NCI-H69 (cell line): ENCODE data around the gene PTPRM.

ENCODE experiments used
- DNase-seq: peaks from one replicate; lab custom pipeline; 2025; lab: John Stamatoyannopoulos, UW

The PTPRM gene

GRCh38 chr18:7856733-7857132 lies 289.6 kb downstream of the PTPRM start:
- no peak for DNase-seq

DNA sequence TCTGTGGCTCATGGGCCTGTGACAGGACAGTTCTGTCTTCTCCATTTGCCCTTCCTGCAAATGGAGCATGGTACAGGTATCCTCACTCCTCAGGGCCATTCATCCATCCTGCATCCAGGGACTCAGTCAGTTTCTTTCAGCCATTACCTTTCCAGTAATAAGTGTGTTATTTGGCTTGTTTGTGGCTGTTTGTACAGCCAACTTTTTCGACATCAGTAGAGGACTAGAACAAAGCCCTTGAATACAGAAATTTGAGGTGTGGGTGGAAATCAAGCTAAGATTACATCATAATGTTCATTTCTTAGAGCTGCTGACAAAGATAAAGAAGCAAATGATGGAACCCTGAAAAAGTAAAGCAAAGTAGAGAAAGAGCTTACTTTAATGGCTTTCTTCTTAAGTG lies 290.4 kb downstream of the PTPRM start:
- no peak for DNase-seq

DNA sequence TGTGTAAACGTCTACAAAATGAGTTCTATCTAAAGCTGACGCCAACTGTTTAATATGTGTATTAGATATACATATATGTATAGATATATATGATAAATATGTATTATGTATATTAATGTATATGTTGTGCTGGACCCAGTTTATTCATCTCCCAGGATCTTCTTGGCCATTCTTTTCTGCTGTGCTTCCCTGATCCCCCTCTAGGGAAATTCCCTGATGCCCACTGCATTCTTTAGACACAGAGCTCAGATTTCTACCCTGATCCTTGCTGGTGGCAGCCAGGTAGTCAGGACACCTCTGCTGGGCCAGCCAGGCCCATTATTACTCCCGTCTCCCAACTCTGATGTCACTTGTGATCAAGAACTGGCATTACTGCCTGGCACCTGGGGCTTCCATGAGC lies 292.0 kb downstream of the PTPRM start:
- DNase-seq = no peak

DNA sequence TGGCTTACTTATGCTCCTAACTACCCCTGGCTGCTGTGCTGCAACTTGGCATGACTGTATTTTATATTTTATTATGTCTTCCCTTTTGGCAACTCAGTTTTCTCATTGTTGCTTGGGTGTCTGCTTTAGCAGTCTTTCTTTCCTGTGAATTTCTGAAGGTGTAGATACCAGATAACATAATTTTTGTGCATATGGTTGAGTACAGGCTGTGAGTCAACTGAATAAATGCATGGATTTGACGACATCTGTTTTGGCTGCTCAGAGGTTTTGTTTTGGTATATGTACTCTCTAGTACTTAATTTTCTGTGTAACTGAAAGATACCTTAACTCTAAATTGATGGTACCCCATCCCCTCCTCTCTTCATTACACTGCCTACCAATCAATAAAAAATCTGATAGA lies 303.1 kb downstream of the PTPRM start:
- no peak for DNase-seq

- DNase-seq = no peak
These were observed 303.7 kb downstream of the PTPRM start for GRCh38 chr18:7870855-7871254.

DNA sequence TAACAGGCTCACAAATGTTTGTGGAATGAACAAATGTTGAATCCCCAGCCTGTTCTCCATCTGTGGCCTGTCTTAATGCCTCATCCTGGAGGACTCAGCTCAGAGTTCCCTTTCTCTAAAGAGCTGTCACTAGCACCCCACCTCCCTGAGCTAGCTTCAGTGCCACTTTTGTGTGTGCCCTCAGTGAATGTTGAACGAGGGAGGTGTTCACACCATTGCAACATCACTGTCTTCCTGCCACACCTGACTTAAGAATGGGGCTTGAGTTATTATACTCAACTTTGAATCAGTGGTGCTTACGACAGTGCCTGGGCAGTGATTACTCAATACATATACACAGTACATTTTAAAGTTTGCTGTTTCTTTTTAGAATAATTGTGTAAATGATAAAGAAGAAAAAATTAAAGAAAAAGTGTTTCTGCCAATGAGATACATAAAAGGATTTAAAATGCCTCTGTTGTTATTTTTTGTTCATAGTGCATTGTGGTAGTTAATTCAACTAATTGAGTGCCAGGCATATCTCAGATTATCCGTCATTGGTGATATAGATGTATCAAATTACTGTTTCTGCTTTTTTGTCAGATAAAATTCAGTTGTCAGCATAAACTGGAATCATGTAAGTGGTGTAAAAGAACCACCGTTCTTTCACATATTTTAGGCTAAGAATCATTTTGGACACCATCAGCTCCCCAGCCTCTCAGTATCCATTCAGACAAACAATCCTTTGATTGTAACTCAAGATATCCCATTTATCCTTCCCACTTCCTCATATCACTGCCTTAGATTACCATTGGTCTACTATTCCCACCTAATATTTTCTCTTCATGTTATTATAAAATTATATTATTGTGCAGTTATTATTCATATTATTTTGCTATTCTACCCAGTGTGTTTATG lies 304.7 kb downstream of the PTPRM start:
- DNase-seq = peak; percentile 17

GRCh38 chr18:7872569-7872968 lies 305.5 kb downstream of the PTPRM start:
- DNase-seq = peak; percentile 62

DNA sequence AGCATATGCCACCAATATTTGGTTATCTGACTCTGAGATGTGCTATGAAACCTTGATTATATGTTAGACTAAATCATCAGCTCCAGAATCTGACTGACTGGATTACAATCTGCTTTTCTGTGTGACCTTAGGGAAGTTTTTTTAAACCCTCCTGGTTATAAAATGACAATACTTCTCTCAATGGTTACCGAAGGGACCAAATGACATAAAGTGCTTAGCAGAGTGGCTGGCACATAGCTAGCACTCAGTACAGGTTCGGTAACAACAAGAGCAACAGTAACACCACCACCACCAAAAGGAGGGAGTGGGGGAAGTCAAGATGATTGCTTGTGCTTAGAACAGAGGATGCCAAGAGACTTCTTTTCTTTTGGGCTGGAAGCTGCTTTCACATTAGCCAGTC lies 306.2 kb downstream of the PTPRM start:
- DNase-seq = no peak

GRCh38 chr18:7876354-7877104 lies 309.4 kb downstream of the PTPRM start:
- DNase-seq = no peak

GRCh38 chr18:7877609-7878008 lies 310.5 kb downstream of the PTPRM start:
- DNase-seq = peak; percentile 38

GRCh38 chr18:7878265-7879211 lies 311.4 kb downstream of the PTPRM start:
- DNase-seq = peak; percentile 85

DNA sequence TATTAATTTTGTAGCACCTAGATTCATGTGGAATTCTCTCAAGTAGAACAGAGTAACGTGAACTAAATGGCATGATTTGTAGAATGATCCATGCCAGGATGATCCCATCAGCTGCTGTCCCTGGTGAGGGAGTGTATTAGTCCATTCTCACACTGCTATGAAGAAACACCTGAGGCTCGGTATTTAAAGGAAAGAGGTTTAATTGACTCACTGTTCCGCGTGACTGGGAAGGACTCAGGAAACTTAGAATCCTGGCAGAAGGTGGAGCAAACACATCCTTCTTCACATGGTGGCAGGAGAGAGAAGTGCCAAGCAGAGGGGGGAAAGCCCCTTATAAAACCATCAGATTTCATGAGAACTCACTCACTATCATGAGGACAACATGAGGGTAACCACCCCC lies 312.6 kb downstream of the PTPRM start:
- peak; percentile 69 for DNase-seq

GRCh38 chr18:7885865-7886264 lies 318.7 kb downstream of the PTPRM start:
- DNase-seq = no peak

DNA sequence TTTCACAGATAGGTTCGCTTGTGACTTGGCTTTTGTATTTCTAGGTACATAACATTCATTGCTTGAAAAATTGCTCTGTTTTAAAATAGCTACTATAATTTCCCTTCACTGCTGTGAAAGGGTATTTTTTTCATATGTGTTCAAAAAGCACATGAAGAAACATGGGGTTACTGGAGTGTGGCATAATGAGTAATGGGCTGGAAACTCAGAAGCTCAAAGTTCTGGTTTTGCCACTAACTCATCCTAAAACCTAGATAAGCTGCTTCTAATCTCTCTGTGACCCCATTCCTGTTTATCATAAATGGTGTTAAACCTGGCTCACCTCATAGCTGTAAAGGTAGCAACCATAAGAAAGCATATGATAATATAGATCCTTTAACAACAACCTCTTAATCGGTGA lies 319.3 kb downstream of the PTPRM start:
- no peak for DNase-seq

DNA sequence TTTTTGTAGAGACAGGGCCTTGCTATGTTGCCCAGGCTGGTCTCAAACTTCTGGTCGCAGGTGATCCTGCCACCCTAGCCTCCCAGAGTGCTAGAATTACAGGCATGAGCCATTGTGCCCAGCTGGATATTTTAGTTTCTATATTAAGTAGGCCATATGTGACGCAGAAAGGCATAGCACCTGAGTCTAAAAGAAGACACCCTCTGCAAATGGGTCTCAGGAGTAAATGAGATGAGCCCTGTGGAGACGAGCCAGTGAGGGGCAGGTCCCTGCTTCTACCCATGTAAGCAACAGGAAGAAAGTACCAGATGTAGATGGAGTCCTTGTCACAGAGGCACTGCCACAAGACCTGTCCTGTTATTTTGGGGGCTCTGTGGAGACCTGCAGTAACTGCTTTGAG lies 322.4 kb downstream of the PTPRM start:
- peak; percentile 53 for DNase-seq

- peak; percentile 39 for DNase-seq
These were observed 323.0 kb downstream of the PTPRM start for GRCh38 chr18:7890075-7890474.

- no peak for DNase-seq
These were observed 325.4 kb downstream of the PTPRM start for GRCh38 chr18:7892556-7892955.

DNA sequence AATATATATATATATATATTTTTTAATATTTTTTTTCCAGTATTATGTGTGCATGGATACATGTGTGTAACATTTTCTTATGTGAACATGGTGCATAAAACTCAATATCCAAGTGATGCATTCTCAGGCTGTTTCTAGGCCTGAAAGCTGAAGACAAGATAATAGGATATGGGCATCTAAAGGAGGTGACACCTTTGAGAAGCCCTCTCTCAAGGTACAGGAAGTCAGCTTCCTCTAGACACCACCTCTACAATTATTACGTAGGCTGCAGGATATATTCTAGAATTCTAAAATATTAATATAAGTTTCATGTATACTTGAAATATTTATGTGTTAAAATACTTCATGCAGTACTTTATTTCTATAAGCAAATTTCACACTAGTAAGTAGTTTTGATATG lies 327.5 kb downstream of the PTPRM start:
- DNase-seq = no peak

GRCh38 chr18:7895346-7895745 lies 328.2 kb downstream of the PTPRM start:
- DNase-seq = no peak

DNA sequence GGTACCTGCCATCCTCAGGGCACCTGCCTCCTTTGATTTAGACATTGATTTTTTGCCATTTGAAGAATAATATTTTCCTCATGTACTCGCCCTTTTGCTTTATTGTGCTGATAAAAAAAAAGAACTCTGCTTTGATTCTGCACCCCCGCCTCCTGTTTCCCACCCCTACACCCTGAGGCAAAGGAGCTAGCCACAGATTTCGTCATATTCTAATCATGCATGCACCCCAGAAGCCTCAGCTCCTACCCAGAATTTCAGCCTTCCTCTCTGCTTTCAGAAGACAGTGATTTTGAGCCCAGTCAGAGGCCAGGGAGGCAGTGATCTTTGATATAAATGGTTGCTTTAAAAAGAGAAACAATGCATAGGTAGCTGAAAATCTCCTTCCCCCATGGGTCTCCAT lies 329.0 kb downstream of the PTPRM start:
- DNase-seq = peak; percentile 19

- DNase-seq = no peak
These were observed 329.8 kb downstream of the PTPRM start for GRCh38 chr18:7896805-7897518.

- no peak for DNase-seq
These were observed 331.1 kb downstream of the PTPRM start for GRCh38 chr18:7898181-7898580.
